Suprapubic skin (tissue), 4 donors: ENCODE measurements around the gene CHST7. TPM values are rescaled to one million over a fixed set of nuclear protein-coding genes. Genes with fewer than 3 reads are reported as not detected.
"Not testable (repeated sequence)": the region's sequence is repeated elsewhere in the genome, so short reads cannot be mapped to it uniquely, and the experiment has no call there.

ENCODE experiments used
- DNase-seq, 2 donors: peaks; one replicate each; pipeline ENCODE4 v3.0.0-alpha.2; 2019; ENCODE audit warnings: low spot score in 2 of 2
- H3K27ac ChIP-seq: fragments of 200-600 bp; sonication (generic); one replicate; pipeline ENCODE4 v1.5.1; 2019
- H3K27me3 ChIP-seq: fragments of 200-600 bp; sonication (generic); one replicate; pipeline ENCODE4 v1.5.1; 2019
- H3K36me3 ChIP-seq: fragments of 200-600 bp; sonication (generic); one replicate; pipeline ENCODE4 v1.5.1; 2019
- H3K4me1 ChIP-seq: fragments of 200-600 bp; sonication (generic); one replicate; pipeline ENCODE4 v1.5.1; 2019
- H3K4me3 ChIP-seq: fragments of 200-600 bp; sonication (generic); one replicate; pipeline ENCODE4 v1.5.1; 2019; ENCODE audit warnings: mild to moderate bottlenecking
- H3K9me3 ChIP-seq: fragments of 200-600 bp; sonication (generic); one replicate; pipeline ENCODE4 v1.5.1; 2019
- CTCF ChIP-seq, 2 donors: fragments of 200-600 bp in 1 of 2; fragments of 450-650 bp in 1 of 2; sonication (generic) in 1 of 2; IDR thresholded peaks; one replicate each; pipeline ENCODE4 v1.5.1; 2016 to 2019; ENCODE audit warnings: antibody characterized with exemption in 2 of 2, mild to moderate bottlenecking in 1 of 2, moderate library complexity in 1 of 2
- EP300 ChIP-seq: sonication (generic); formaldehyde crosslinking; IDR thresholded peaks from one replicate; pipeline ENCODE4 v1.6.1; 2017; ENCODE audit warnings: antibody characterized with exemption
- POLR2A ChIP-seq, 2 donors: fragments of 450-650 bp; IDR thresholded peaks; one replicate each; pipeline ENCODE4 v1.6.1; 2017; ENCODE audit warnings: antibody characterized with exemption in 2 of 2, mild to moderate bottlenecking in 2 of 2, moderate library complexity in 2 of 2
- POLR2AphosphoS5 ChIP-seq, 3 donors: sonication (generic); formaldehyde crosslinking; IDR thresholded peaks; one replicate each; pipeline ENCODE4 v1.6.1; 2017; ENCODE audit warnings: antibody characterized with exemption in 3 of 3
- WGBS: methylation state at CpG from one replicate; pipeline ENCODE4 v1.1.5; 2018; 5-methylcytosine and 5-hydroxymethylcytosine counted together
- total RNA-seq, 4 donors: library from RNA; depleted of rRNA; stranded (reverse); fragments of >200 nt; gene quantifications; one replicate each; pipeline ENCODE4 v1.1.0, GENCODE V29; 2016

CHST7 gene
- total RNA-seq, result 1 to 10 TPM; 5.8 to 7.9 (median 7.0) TPM

- peak within 1 kb of the TSS; percentile 61 for H3K4me3 ChIP-seq
- no peaks in the 10 kb centered on the region for H3K9me3 ChIP-seq
- no peaks in the 10 kb centered on the region for H3K36me3 ChIP-seq
- peak; percentile 74 to 78 for DNase-seq
- WGBS, result 53% methylated on average over 15 of the region's 35 CpGs
- peaks cover 18% of the 10 kb centered on the region for H3K4me1 ChIP-seq
- H3K27me3 ChIP-seq, result no peaks in the 10 kb centered on the region
- no peak for TF ChIP-seq POLR2A (IDR thresholded peaks at IDR 0.05)
- no peak for TF ChIP-seq CTCF (IDR thresholded peaks at IDR 0.05)
- no peak for TF ChIP-seq POLR2AphosphoS5 (IDR thresholded peaks at IDR 0.05)
- TF ChIP-seq EP300, result no peak
- peak within 1 kb of the TSS; percentile 72 for H3K27ac ChIP-seq
Observed at GRCh38 chrX:46573331-46573891, at the start of gene CHST7. Gene CHST7 (plus strand): TSS chrX:46573765. CDS start chrX:46573932, 167 bp downstream.

- H3K27me3 ChIP-seq, H3K4me1 ChIP-seq, H3K36me3 ChIP-seq, H3K4me3 ChIP-seq, DNase-seq, H3K9me3 ChIP-seq, H3K27ac ChIP-seq: not testable (repeated sequence)
- WGBS, result 79% methylated on average over 3 of the region's 6 CpGs
Observed at GRCh38 chrX:46528640-46529039, 44.9 kb upstream of the CHST7 start.

GRCh38 chrX:46529740-46530403, 43.7 kb upstream of the CHST7 start:
- not testable (repeated sequence) for H3K4me1 ChIP-seq, DNase-seq
- WGBS, result 84% methylated on average over 5 of the region's 12 CpGs

GRCh38 chrX:46530404-46530908, 43.1 kb upstream of the CHST7 start:
- not testable (repeated sequence) for H3K27me3 ChIP-seq, H3K27ac ChIP-seq, H3K4me3 ChIP-seq, H3K9me3 ChIP-seq, H3K4me1 ChIP-seq, DNase-seq, H3K36me3 ChIP-seq
- no CpG with 5 or more reads among the region's 1 CpG for WGBS

More at GRCh38 chrX:46529740-46530403, 43.7 kb upstream of the CHST7 start:
- not testable (repeated sequence) for H3K27ac ChIP-seq, H3K9me3 ChIP-seq, H3K27me3 ChIP-seq, H3K36me3 ChIP-seq, H3K4me3 ChIP-seq

GRCh38 chrX:46531442-46531841, 42.1 kb upstream of the CHST7 start:
- TF ChIP-seq POLR2A (IDR thresholded peaks at IDR 0.05), result no peak
- TF ChIP-seq POLR2AphosphoS5 (IDR thresholded peaks at IDR 0.05), result no peak
- no peak for TF ChIP-seq CTCF (IDR thresholded peaks at IDR 0.05)
- TF ChIP-seq EP300, result no peak
- Histone ChIP-seq H3K4me1 (no peaks in the 10 kb centered on the region), H3K27me3 (no peaks in the 10 kb centered on the region), H3K4me3 (no peak overlapping the region), H3K9me3 (no peaks in the 10 kb centered on the region), H3K27ac (no peak overlapping the region), H3K36me3 (no peaks in the 10 kb centered on the region)
- 74% methylated on average over 3 of the region's 3 CpGs for WGBS
- no peak for DNase-seq

- TF ChIP-seq EP300, result no peak
- no peak for TF ChIP-seq POLR2A (IDR thresholded peaks at IDR 0.05)
- TF ChIP-seq POLR2AphosphoS5 (IDR thresholded peaks at IDR 0.05), result no peak
- TF ChIP-seq CTCF (IDR thresholded peaks at IDR 0.05), result no peak
- H3K27ac ChIP-seq, result no peak overlapping the region
- peaks cover 12% of the 10 kb centered on the region for H3K4me1 ChIP-seq
- H3K4me3 ChIP-seq, result no peak overlapping the region
- no peaks in the 10 kb centered on the region for H3K9me3 ChIP-seq
- H3K27me3 ChIP-seq, result no peaks in the 10 kb centered on the region
- peaks cover 3% of the 10 kb centered on the region for H3K36me3 ChIP-seq
- no peak for DNase-seq
- WGBS, result 72% methylated on average over 2 of the region's 2 CpGs
Observed at GRCh38 chrX:46543441-46543840, 30.1 kb upstream of the CHST7 start.

- H3K27me3 ChIP-seq, H3K36me3 ChIP-seq, H3K9me3 ChIP-seq, DNase-seq: not testable (repeated sequence)
- Histone ChIP-seq H3K4me1 (peaks cover 12% of the 10 kb centered on the region), H3K27ac (peak overlapping the region; percentile 76), H3K4me3 (peak overlapping the region; percentile 68)
- WGBS, result 57% methylated on average over 7 of the region's 7 CpGs
Observed at GRCh38 chrX:46544527-46544926, 29.0 kb upstream of the CHST7 start.
